ENCODE data around the gene HAUS7.

HAUS7 gene

DNA sequence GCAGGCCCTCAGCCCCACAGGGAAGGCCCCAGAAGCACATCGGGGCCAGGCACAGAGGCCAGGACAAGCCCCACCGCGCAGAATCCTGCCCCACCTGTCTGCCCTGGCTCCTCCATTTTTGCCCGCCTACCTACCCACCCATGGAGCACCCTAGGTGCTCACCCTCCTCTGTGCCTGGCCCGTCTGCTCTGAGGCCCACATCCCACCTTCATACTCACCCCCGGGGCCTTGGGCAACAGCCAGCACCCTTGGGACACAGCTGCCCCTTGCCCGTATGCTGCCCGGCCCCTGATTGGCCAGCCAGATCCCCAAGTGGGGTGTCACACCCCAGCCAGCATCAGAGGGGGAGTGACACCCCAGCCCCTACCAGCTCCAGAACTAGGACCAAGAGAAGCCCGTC lies 13.7 kb downstream of the HAUS7 start:
- no peak overlapping the region for H3K4me3 ChIP-seq (ENCODE audit: low read depth, low read length)
- DNase-seq (ENCODE audit: low read depth, low spot score), result no peak
- in situ Hi-C loops (cut with HindIII; ENCODE audit: low sequenced_read_pairs), result no loop called here
- TF ChIP-seq, protein P1, sequence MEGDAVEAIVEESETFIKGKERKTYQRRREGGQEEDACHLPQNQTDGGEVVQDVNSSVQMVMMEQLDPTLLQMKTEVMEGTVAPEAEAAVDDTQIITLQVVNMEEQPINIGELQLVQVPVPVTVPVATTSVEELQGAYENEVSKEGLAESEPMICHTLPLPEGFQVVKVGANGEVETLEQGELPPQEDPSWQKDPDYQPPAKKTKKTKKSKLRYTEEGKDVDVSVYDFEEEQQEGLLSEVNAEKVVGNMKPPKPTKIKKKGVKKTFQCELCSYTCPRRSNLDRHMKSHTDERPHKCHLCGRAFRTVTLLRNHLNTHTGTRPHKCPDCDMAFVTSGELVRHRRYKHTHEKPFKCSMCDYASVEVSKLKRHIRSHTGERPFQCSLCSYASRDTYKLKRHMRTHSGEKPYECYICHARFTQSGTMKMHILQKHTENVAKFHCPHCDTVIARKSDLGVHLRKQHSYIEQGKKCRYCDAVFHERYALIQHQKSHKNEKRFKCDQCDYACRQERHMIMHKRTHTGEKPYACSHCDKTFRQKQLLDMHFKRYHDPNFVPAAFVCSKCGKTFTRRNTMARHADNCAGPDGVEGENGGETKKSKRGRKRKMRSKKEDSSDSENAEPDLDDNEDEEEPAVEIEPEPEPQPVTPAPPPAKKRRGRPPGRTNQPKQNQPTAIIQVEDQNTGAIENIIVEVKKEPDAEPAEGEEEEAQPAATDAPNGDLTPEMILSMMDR (IDR thresholded peaks at IDR 0.05; ENCODE audit: low read depth, low read length), result no peak

DNA sequence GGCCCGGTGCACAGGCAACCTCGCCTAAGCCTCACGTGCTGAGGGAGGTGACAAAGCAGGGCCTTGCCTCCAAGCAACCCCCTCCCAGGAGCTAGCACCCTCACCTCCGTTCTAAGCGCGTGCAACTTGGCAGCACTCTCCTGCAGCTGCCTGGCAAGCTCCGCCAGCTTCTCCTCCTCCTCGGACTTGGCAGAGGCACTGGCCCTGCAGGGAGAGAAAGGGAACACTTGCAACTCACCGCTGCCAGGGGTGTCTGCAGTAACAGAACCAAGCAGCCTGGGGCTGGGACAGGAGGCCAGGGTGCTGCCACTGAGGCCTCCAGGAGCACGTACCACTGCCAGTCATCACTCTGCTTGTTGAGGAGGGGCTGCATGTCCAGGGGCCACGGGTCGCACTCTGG lies 14.2 kb downstream of the HAUS7 start:
- DNase-seq (ENCODE audit: low read depth, low spot score), result no peak
- no peak overlapping the region for H3K4me3 ChIP-seq (ENCODE audit: low read depth, low read length)
- TF ChIP-seq, protein P1 (IDR thresholded peaks at IDR 0.05; ENCODE audit: low read depth, low read length), result no peak
- in situ Hi-C loops (cut with HindIII; ENCODE audit: low sequenced_read_pairs), result no loop called here

DNA sequence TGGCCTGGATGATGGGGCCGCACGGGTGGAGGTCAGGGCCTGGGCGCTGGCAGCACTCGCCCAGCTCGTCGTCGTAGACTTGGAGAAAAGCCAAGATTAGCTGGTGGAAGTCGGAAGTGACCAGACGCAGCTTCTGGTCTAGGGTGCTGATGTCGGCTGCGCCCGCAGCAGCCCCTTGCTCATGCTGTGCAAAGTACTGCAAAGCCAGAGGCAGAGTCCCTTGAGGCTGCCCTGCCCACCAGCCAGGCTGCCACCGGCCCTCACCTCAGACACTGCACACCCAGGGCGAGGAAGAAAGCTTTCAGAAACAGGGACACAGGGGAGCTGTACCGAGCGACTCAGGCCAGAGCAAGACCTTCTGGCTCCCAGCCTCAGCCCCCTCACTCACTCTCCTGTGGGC lies 14.8 kb downstream of the HAUS7 start:
- TF ChIP-seq, protein P1 (IDR thresholded peaks at IDR 0.05; ENCODE audit: low read depth, low read length), result no peak
- no peak overlapping the region for H3K4me3 ChIP-seq (ENCODE audit: low read depth, low read length)
- DNase-seq (ENCODE audit: low read depth, low spot score), result no peak
- in situ Hi-C loops (cut with HindIII; ENCODE audit: low sequenced_read_pairs), result no loop called here

DNA sequence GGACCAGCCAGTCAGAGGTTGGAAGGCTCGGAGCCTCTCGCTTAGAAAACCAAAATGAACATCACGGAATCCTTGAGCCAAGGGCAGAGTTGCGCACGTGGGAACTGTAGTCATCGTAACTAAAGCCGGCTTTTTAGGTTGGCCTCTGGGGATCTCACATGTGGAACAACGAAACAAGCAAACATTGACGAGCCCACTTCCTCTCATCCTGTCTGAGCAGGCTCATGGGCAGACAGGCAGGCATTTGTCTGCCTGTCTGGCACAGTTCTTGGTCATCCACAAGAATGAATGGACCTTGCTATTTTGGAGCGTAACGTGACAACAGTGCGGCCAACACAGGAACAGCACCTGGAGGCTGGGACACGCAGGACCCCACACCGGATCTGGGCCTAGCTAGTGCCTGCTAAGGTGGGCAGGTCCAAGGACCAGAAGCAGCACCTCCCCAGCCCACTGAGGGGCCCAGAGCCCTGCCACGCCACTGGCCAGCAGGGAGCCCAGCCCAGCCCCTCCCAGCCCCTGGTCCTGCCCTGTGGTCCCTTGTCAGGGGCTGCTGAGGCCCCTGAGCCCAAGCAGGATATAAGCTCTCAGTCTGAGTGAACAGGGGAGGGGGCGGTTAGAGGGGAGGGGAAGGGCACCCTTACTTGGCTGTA lies 15.3 kb downstream of the HAUS7 start:
- no peak for DNase-seq (ENCODE audit: low read depth, low spot score)
- in situ Hi-C loops (cut with HindIII; ENCODE audit: low sequenced_read_pairs), result no loop called here
- TF ChIP-seq, protein P1 (IDR thresholded peaks at IDR 0.05; ENCODE audit: low read depth, low read length), result no peak
- no peak overlapping the region for H3K4me3 ChIP-seq (ENCODE audit: low read depth, low read length)

DNA sequence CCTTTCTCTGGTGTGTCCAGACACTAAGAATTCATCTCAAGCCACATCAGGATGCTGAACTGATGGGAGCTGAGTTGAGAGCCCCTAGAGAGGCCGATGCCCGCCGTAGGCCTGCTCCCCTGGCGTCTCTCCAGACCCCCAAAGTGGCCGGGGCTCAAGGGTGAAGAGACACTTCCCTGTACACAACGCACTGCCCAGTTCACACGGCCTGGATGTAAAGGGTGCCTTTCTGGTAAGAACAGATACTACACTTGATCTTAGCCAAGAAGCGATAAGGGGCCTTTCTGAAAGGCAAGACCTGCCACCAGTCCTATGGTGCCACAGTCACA lies 19.5 kb downstream of the HAUS7 start:
- DNase-seq (ENCODE audit: low read depth, low spot score), result no peak
- in situ Hi-C loops (cut with HindIII; ENCODE audit: low sequenced_read_pairs), result no loop called here
- no peak overlapping the region for H3K4me3 ChIP-seq (ENCODE audit: low read depth, low read length)
- TF ChIP-seq, protein P1 (IDR thresholded peaks at IDR 0.05; ENCODE audit: low read depth, low read length), result no peak

DNA sequence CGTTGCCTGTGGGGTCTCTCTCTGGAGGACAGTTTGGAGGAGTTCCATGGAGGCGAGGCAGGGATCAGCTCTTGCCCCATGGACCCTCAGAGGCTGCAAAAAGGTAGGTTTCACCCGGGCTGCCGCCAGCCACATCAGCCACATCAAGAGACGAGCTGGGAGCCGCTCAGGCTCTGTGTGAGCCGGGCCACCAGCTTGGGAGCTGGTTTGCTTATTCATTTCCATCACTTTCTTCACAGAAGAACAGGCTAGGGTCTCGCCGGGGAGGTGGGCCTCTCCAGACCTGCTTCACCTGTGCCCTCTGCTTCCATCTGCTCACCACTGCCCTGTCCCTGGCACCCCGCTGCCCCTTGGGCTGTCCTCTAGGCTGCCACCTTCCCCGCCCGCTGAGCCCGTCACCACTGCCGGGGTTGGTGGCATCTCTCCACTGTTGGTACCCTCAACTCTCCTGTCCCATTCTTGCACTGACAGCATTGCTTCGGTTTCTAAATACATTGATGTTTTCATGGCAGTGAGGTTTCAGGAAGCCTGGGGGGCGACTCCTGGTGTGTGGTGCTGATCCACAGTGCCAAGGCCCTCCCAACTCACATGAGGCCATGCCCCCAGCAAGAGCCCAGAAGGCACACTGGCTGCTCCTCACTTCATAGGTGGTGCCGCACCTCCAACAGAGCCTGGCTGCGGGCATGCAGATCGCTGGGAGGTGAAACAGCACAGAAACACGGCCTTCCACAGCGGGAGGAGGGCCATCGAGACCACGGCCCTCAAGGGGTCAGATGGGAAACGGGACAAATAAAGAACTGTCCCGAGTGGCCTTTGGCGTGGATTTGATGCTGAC lies 20.0 kb downstream of the HAUS7 start:
- no peak for DNase-seq (ENCODE audit: low read depth, low spot score)
- TF ChIP-seq, protein P1 (IDR thresholded peaks at IDR 0.05; ENCODE audit: low read depth, low read length), result no peak
- no peak overlapping the region for H3K4me3 ChIP-seq (ENCODE audit: low read depth, low read length)
- in situ Hi-C loops (cut with HindIII; ENCODE audit: low sequenced_read_pairs), result no loop called here
